Measurements from ENCODE around the gene METTL14. TPM values are rescaled to one million over a fixed set of nuclear protein-coding genes. Genes with fewer than 3 reads are reported as not detected.
"Not testable (repeated sequence)": the region's sequence is repeated elsewhere in the genome, so short reads cannot be mapped to it uniquely, and the experiment has no call there.

The METTL14 gene
- total and polyA plus RNA-seq, 2 donors (not counting 1 experiment from before 2014, with no cell fraction given) = 8.0 to 74.8 TPM

DNA sequence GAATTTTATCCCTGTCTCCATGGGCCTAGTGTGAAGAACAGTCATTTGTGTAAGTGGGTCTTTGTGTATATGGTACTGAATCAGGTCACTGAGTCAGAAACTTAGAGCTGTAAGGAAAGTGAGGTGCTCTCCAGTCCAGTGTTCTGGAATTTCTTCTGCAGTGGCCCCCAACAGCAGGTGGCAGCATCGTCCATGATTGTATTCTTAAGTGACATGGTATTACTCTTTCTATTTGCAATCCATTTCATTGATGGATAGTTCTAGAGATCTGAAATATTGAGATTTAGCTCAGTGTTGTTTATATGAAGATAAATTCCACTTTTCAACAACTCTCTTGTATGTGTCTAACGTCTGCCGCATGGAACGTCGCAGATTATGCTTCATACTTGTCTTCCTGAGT lies 20.5 kb upstream of the METTL14 start:
- H3K9me3 Mint-ChIP-seq (ENCODE audit: insufficient read depth); H3K4me3 Mint-ChIP-seq; H3K4me2 ChIP-seq (replicated peaks; ENCODE audit: low read depth, low read length, poor library complexity, severe bottlenecking); H3K4me3 ChIP-seq (ENCODE audit: control extremely low read depth in 1 of 5, extremely low read depth in 1 of 5, insufficient read depth in 1 of 5, low read depth in 2 of 5, low read length in 4 of 5); H3K4me1 ChIP-seq (ENCODE audit: control insufficient read depth in 2 of 2, insufficient read depth in 2 of 2, low read length in 2 of 2); H3K27me3 ChIP-seq (replicated peaks in 1 of 4; ENCODE audit: control extremely low read depth in 1 of 4, control insufficient read depth in 3 of 4, insufficient read depth in 4 of 4, low read length in 3 of 4); H3K27me3 Mint-ChIP-seq; H3K79me2 ChIP-seq (ENCODE audit: control insufficient read depth, insufficient read depth, low read length); H2AFZ ChIP-seq (ENCODE audit: insufficient read depth, low read depth, low read length, poor library complexity, severe bottlenecking); ATAC-seq (ENCODE audit: low read depth); intact Hi-C loops (cut with micrococcal nuclease); H3K36me3 ChIP-seq (replicated peaks in 1 of 2; ENCODE audit: control extremely low read depth in 1 of 2, control insufficient read depth in 1 of 2, extremely low read depth in 1 of 2, insufficient read depth in 2 of 2, low read length in 1 of 2); H3K9me3 ChIP-seq (ENCODE audit: control extremely low read depth in 1 of 3, control insufficient read depth in 2 of 3, insufficient read depth in 1 of 3, low read length in 2 of 3); CTCF ChIA-PET; H3K27ac Mint-ChIP-seq; H3K9ac ChIP-seq (ENCODE audit: low read length); POLR2A ChIA-PET; H4K20me1 ChIP-seq (ENCODE audit: control insufficient read depth, insufficient read depth, low read length, poor library complexity, severe bottlenecking); H3K4me1 Mint-ChIP-seq; DNase-seq; H3K27ac ChIP-seq (ENCODE audit: low read length in 2 of 2): not testable (repeated sequence)
- TF ChIP-seq, protein P1, sequence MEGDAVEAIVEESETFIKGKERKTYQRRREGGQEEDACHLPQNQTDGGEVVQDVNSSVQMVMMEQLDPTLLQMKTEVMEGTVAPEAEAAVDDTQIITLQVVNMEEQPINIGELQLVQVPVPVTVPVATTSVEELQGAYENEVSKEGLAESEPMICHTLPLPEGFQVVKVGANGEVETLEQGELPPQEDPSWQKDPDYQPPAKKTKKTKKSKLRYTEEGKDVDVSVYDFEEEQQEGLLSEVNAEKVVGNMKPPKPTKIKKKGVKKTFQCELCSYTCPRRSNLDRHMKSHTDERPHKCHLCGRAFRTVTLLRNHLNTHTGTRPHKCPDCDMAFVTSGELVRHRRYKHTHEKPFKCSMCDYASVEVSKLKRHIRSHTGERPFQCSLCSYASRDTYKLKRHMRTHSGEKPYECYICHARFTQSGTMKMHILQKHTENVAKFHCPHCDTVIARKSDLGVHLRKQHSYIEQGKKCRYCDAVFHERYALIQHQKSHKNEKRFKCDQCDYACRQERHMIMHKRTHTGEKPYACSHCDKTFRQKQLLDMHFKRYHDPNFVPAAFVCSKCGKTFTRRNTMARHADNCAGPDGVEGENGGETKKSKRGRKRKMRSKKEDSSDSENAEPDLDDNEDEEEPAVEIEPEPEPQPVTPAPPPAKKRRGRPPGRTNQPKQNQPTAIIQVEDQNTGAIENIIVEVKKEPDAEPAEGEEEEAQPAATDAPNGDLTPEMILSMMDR (IDR thresholded peaks at IDR 0.05) = peak; percentile 9
- 87% methylated on average over 3 of the region's 5 CpGs for WGBS (ENCODE audit: insufficient coverage)

DNA sequence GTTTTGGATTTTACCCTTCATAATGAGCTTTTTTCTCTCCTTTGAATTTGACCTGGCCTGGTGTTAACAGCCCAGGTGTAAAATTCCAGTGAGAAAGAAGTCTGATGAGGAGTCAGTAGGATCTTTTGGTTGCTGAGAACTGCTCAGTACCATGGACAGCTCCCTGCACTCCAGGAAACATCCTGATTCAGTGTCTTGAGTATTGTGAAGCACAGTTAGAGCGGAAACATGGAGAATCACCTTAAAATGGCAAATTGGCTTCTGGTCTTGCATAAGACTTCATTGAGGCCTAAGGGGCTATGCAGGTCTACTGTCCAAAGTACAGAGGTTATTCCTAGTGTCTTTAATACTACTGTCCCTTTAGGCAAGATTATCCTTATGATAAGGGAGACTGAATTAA lies 16.0 kb upstream of the METTL14 start:
- H3K4me1 ChIP-seq (ENCODE audit: control insufficient read depth in 2 of 2, insufficient read depth in 2 of 2, low read length in 2 of 2); H3K9ac ChIP-seq (ENCODE audit: low read length); H3K4me3 ChIP-seq (ENCODE audit: control extremely low read depth in 1 of 5, extremely low read depth in 1 of 5, insufficient read depth in 1 of 5, low read depth in 2 of 5, low read length in 4 of 5); ATAC-seq (ENCODE audit: low read depth); H3K36me3 ChIP-seq (replicated peaks in 1 of 2; ENCODE audit: control extremely low read depth in 1 of 2, control insufficient read depth in 1 of 2, extremely low read depth in 1 of 2, insufficient read depth in 2 of 2, low read length in 1 of 2); H3K9me3 Mint-ChIP-seq (ENCODE audit: insufficient read depth); H3K27ac Mint-ChIP-seq; H4K20me1 ChIP-seq (ENCODE audit: control insufficient read depth, insufficient read depth, low read length, poor library complexity, severe bottlenecking); H3K4me2 ChIP-seq (replicated peaks; ENCODE audit: low read depth, low read length, poor library complexity, severe bottlenecking); H3K4me1 Mint-ChIP-seq; H2AFZ ChIP-seq (ENCODE audit: insufficient read depth, low read depth, low read length, poor library complexity, severe bottlenecking); CTCF ChIA-PET; H3K27me3 ChIP-seq (replicated peaks in 1 of 4; ENCODE audit: control extremely low read depth in 1 of 4, control insufficient read depth in 3 of 4, insufficient read depth in 4 of 4, low read length in 3 of 4); POLR2A ChIA-PET; H3K9me3 ChIP-seq (ENCODE audit: control extremely low read depth in 1 of 3, control insufficient read depth in 2 of 3, insufficient read depth in 1 of 3, low read length in 2 of 3); H3K27ac ChIP-seq (ENCODE audit: low read length in 2 of 2); H3K4me3 Mint-ChIP-seq; H3K79me2 ChIP-seq (ENCODE audit: control insufficient read depth, insufficient read depth, low read length); H3K27me3 Mint-ChIP-seq; intact Hi-C loops (cut with micrococcal nuclease): not testable (repeated sequence)
- DNase-seq = peak; percentile 48
- WGBS (ENCODE audit: insufficient coverage) = 80% methylated on average over 1 of the region's 1 CpG

DNA sequence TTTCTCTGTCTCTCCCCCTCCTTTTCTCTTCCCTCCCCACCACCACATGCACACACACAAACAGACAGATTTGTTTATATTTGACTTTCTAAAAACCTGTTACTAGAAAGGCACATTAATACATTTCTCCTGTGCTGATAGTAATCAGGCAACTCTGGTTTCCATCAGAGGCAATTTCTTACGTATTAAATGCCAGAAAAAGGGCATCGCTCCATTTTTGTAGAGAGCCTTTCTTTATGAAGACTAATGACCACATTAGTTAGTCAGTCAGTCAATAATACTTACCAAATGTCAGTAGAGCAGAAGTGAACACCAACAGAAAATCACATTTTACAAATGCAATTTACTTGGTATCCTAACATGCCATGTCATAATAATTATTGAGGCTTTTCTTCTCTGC lies 14.2 kb upstream of the METTL14 start:
- H3K4me3 Mint-ChIP-seq; intact Hi-C loops (cut with micrococcal nuclease); ATAC-seq (ENCODE audit: low read depth); POLR2A ChIA-PET; H3K9me3 ChIP-seq (ENCODE audit: control extremely low read depth in 1 of 3, control insufficient read depth in 2 of 3, insufficient read depth in 1 of 3, low read length in 2 of 3); H2AFZ ChIP-seq (ENCODE audit: insufficient read depth, low read depth, low read length, poor library complexity, severe bottlenecking); DNase-seq; H4K20me1 ChIP-seq (ENCODE audit: control insufficient read depth, insufficient read depth, low read length, poor library complexity, severe bottlenecking); CTCF ChIA-PET; H3K79me2 ChIP-seq (ENCODE audit: control insufficient read depth, insufficient read depth, low read length); H3K9me3 Mint-ChIP-seq (ENCODE audit: insufficient read depth); H3K4me1 ChIP-seq (ENCODE audit: control insufficient read depth in 2 of 2, insufficient read depth in 2 of 2, low read length in 2 of 2); H3K9ac ChIP-seq (ENCODE audit: low read length); H3K4me2 ChIP-seq (replicated peaks; ENCODE audit: low read depth, low read length, poor library complexity, severe bottlenecking); H3K27ac ChIP-seq (ENCODE audit: low read length in 2 of 2); H3K27me3 ChIP-seq (replicated peaks in 1 of 4; ENCODE audit: control extremely low read depth in 1 of 4, control insufficient read depth in 3 of 4, insufficient read depth in 4 of 4, low read length in 3 of 4); H3K4me3 ChIP-seq (ENCODE audit: control extremely low read depth in 1 of 5, extremely low read depth in 1 of 5, insufficient read depth in 1 of 5, low read depth in 2 of 5, low read length in 4 of 5); H3K4me1 Mint-ChIP-seq; H3K36me3 ChIP-seq (replicated peaks in 1 of 2; ENCODE audit: control extremely low read depth in 1 of 2, control insufficient read depth in 1 of 2, extremely low read depth in 1 of 2, insufficient read depth in 2 of 2, low read length in 1 of 2); H3K27ac Mint-ChIP-seq; H3K27me3 Mint-ChIP-seq: not testable (repeated sequence)
- no CpG with 5 or more reads among the region's 2 CpGs for WGBS (ENCODE audit: insufficient coverage)

Measured in B cell (primary cell).